Measurements from ENCODE around the gene C2orf66.

GRCh38 chr2:196783431-196784094 is 25.6 kb downstream of the C2orf66 start:
- TF ChIP-seq CTCF (IDR thresholded peaks at IDR 0.05; ENCODE audit: borderline replicate concordance, extremely low read depth, low read length, poor library complexity, severe bottlenecking), result no peak
- no peak for TF ChIP-seq EZH2 (IDR thresholded peaks at IDR 0.05; ENCODE audit: borderline replicate concordance, low read depth, low read length, severe bottlenecking)

Measured in DND-41 (cell line).